ENCODE measurements around the gene ERICH2.
A peak's percentile ranks its signal among the peaks of the same experiment; 100 is the strongest.

The ERICH2 gene

GRCh38 chr2:170783549-170783948 lies 13.4 kb downstream of the ERICH2 start:
- no peaks in the 10 kb centered on the region for H3K4me1 ChIP-seq (ENCODE audit: control insufficient read depth, insufficient read depth, low read length)
- no peaks in the 10 kb centered on the region for H3K9me3 ChIP-seq (ENCODE audit: control insufficient read depth, insufficient read depth, low read length)
- no peak for DNase-seq (ENCODE audit: low read depth, low spot score)
- WGBS (ENCODE audit: insufficient coverage, insufficient read length), result no CpG with 5 or more reads among the region's 1 CpG
- no peak overlapping the region for H3K4me3 ChIP-seq (ENCODE audit: low read length)
- no peaks in the 10 kb centered on the region for H3K36me3 ChIP-seq (ENCODE audit: control insufficient read depth, insufficient read depth, low read length)
- H3K27ac ChIP-seq (ENCODE audit: low read length), result no peak overlapping the region
- H3K27me3 ChIP-seq (ENCODE audit: control insufficient read depth, insufficient read depth, low read length), result no peaks in the 10 kb centered on the region

- H3K27ac ChIP-seq (ENCODE audit: low read length), result no peak overlapping the region
- no peaks in the 10 kb centered on the region for H3K27me3 ChIP-seq (ENCODE audit: control insufficient read depth, insufficient read depth, low read length)
- H3K36me3 ChIP-seq (ENCODE audit: control insufficient read depth, insufficient read depth, low read length), result no peaks in the 10 kb centered on the region
- no peaks in the 10 kb centered on the region for H3K9me3 ChIP-seq (ENCODE audit: control insufficient read depth, insufficient read depth, low read length)
- H3K4me3 ChIP-seq (ENCODE audit: low read length), result no peak overlapping the region
- no peaks in the 10 kb centered on the region for H3K4me1 ChIP-seq (ENCODE audit: control insufficient read depth, insufficient read depth, low read length)
- no peak for DNase-seq (ENCODE audit: low read depth, low spot score)
Measured at GRCh38 chr2:170798996-170799395, 28.8 kb downstream of the ERICH2 start.

- no peaks in the 10 kb centered on the region for H3K4me1 ChIP-seq (ENCODE audit: control insufficient read depth, insufficient read depth, low read length)
- no peaks in the 10 kb centered on the region for H3K9me3 ChIP-seq (ENCODE audit: control insufficient read depth, insufficient read depth, low read length)
- no peak overlapping the region for H3K4me3 ChIP-seq (ENCODE audit: low read length)
- no peaks in the 10 kb centered on the region for H3K27me3 ChIP-seq (ENCODE audit: control insufficient read depth, insufficient read depth, low read length)
- H3K36me3 ChIP-seq (ENCODE audit: control insufficient read depth, insufficient read depth, low read length), result no peaks in the 10 kb centered on the region
- no CpG with 5 or more reads among the region's 2 CpGs for WGBS (ENCODE audit: insufficient coverage, insufficient read length)
- H3K27ac ChIP-seq (ENCODE audit: low read length), result no peak overlapping the region
- no peak for DNase-seq (ENCODE audit: low read depth, low spot score)
Measured at GRCh38 chr2:170806548-170806947, 36.4 kb downstream of the ERICH2 start.

DNA sequence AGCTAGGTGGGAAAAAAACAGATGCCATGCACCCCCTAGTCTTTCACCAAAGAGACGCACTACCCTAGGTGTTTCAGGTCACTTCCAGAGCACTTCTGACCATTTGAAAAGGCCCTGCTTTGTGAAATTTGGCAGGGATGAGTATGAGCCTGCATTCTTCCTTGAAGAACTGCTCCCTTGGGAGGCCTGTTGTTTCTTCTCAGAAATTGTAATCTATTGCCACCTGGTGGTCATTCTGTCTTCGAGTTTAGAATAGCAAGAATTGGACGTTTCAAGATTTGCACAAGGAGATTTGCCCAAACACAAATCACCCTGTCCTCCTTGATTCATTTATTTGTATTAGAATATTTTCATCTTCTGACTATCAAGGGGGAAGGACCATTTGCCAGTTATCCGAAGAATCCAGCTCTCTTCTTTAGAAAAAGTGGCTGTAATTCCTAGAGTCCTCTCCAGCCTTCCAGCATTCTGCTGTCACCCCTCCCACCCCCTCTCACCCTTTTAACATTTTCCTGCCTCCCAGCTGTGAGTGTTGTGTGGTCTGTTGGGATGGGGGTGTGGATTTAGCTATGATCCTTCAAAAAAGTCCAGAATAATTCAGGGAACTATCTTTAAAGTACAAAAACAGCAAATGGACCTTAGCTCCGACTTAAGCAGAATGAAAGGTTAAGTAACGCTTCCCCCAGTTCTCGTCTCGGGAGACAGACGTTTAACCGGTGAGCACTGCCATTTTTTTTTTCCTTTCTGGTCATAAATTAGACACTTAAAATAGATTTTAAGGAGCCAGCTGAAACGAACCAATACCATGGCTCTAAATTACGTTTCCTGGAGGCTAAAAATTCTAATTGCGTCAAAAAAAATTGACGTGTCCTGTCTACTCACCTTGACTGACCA lies 42.8 kb downstream of the ERICH2 start:
- H3K4me1 ChIP-seq (ENCODE audit: control insufficient read depth, insufficient read depth, low read length), result peaks cover 1% of the 10 kb centered on the region; the same call in 1 of the 2 replicates
- H3K36me3 ChIP-seq (ENCODE audit: control insufficient read depth, insufficient read depth, low read length), result no peaks in the 10 kb centered on the region
- no CpG with 5 or more reads among the region's 14 CpGs for WGBS (ENCODE audit: insufficient coverage, insufficient read length)
- peaks cover 34% of the 10 kb centered on the region for H3K27me3 ChIP-seq (ENCODE audit: control insufficient read depth, insufficient read depth, low read length)
- no peak for DNase-seq (ENCODE audit: low read depth, low spot score)
- H3K4me3 ChIP-seq (ENCODE audit: low read length), result no peak overlapping the region; the same call in 1 of the 2 replicates
- no peaks in the 10 kb centered on the region for H3K9me3 ChIP-seq (ENCODE audit: control insufficient read depth, insufficient read depth, low read length)
- no peak overlapping the region for H3K27ac ChIP-seq (ENCODE audit: low read length)

- no peaks in the 10 kb centered on the region for H3K36me3 ChIP-seq (ENCODE audit: control insufficient read depth, insufficient read depth, low read length)
- peaks cover 1% of the 10 kb centered on the region; the same call in 1 of the 2 replicates for H3K4me1 ChIP-seq (ENCODE audit: control insufficient read depth, insufficient read depth, low read length)
- no peak for DNase-seq (ENCODE audit: low read depth, low spot score)
- H3K9me3 ChIP-seq (ENCODE audit: control insufficient read depth, insufficient read depth, low read length), result no peaks in the 10 kb centered on the region
- peak overlapping the region; percentile 11; the same call in 1 of the 2 replicates for H3K4me3 ChIP-seq (ENCODE audit: low read length)
- no peak overlapping the region for H3K27ac ChIP-seq (ENCODE audit: low read length)
- no CpG with 5 or more reads among the region's 41 CpGs for WGBS (ENCODE audit: insufficient coverage, insufficient read length)
- H3K27me3 ChIP-seq (ENCODE audit: control insufficient read depth, insufficient read depth, low read length), result peaks cover 41% of the 10 kb centered on the region
Measured at GRCh38 chr2:170813611-170814532, 43.7 kb downstream of the ERICH2 start.

DNA sequence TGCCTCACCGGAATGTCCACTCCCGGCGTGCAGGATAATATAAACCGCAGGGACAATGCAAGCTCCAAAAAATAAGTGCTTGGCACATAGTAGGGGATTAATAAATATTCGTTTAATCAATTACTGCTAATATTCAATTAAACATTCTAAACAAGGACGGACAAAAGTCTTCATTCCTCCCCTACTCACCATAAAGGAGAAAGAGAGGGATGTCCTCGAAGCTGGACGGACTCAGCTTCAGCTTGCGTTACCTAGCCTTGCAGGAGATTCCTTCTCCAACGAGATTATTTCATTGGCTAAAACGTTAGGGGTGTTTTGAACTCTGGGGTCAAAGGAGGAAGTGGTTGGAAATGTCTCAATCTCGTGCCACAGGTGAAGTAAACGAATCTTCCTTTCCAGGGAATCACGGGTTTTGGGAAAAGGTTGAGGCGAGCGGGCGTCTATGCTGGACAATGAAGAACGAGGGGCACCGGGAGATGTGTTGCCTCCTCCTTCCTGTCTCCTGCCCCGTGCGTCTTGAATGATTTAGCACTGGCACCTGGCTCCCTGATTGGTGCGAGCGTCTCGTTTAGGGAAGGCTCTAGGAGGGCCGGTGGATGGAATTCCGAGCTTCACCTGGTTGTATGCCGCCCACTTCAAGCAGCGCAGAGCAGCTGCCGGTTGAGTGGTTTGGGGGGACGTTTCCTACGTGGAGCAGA lies 44.5 kb downstream of the ERICH2 start:
- H3K27ac ChIP-seq (ENCODE audit: low read length), result no peak overlapping the region
- WGBS (ENCODE audit: insufficient coverage, insufficient read length), result no CpG with 5 or more reads among the region's 31 CpGs

DNA sequence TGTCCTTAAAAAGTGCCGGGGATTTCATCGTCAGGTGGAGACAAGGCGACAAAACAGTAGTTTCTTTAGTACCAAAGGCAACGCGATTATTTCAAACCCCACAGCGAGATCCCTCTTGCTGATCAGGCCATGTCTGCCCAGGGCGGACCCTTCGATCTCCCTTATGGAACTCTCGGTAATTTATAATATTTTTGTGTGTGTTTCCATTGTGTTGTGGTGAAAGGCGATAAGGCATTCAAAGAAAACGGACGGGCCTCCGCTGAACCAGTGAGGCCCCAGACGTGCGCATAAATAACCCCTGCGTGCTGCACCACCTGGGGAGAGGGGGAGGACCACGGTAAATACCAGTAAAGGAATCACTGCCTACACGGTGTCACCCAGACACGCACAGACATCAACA lies 45.1 kb downstream of the ERICH2 start:
- Histone ChIP-seq H3K4me3 (ENCODE audit: low read length) (peak overlapping the region; percentile 13; the same call in 1 of the 2 replicates), H3K27ac (ENCODE audit: low read length) (no peak overlapping the region), H3K9me3 (ENCODE audit: control insufficient read depth, insufficient read depth, low read length) (no peaks in the 10 kb centered on the region), H3K4me1 (ENCODE audit: control insufficient read depth, insufficient read depth, low read length) (peaks cover 1% of the 10 kb centered on the region), H3K27me3 (ENCODE audit: control insufficient read depth, insufficient read depth, low read length) (peaks cover 54% of the 10 kb centered on the region), H3K36me3 (ENCODE audit: control insufficient read depth, insufficient read depth, low read length) (no peaks in the 10 kb centered on the region)
- no peak for DNase-seq (ENCODE audit: low read depth, low spot score)
- WGBS (ENCODE audit: insufficient coverage, insufficient read length), result no CpG with 5 or more reads among the region's 19 CpGs

More for the DNA sequence above, 44.5 kb downstream of the ERICH2 start:
- H3K9me3 ChIP-seq (ENCODE audit: control insufficient read depth, insufficient read depth, low read length), result no peaks in the 10 kb centered on the region
- peak overlapping the region; percentile 13; the same call in 1 of the 2 replicates for H3K4me3 ChIP-seq (ENCODE audit: low read length)
- no peak for DNase-seq (ENCODE audit: low read depth, low spot score)
- H3K27me3 ChIP-seq (ENCODE audit: control insufficient read depth, insufficient read depth, low read length), result peaks cover 49% of the 10 kb centered on the region
- no peaks in the 10 kb centered on the region for H3K36me3 ChIP-seq (ENCODE audit: control insufficient read depth, insufficient read depth, low read length)
- H3K4me1 ChIP-seq (ENCODE audit: control insufficient read depth, insufficient read depth, low read length), result peaks cover 1% of the 10 kb centered on the region

- no peak for DNase-seq (ENCODE audit: low read depth, low spot score)
- Histone ChIP-seq H3K4me1 (ENCODE audit: control insufficient read depth, insufficient read depth, low read length) (peaks cover 3% of the 10 kb centered on the region), H3K4me3 (ENCODE audit: low read length) (peak overlapping the region; percentile 22; the same call in 1 of the 2 replicates), H3K27ac (ENCODE audit: low read length) (no peak overlapping the region), H3K9me3 (ENCODE audit: control insufficient read depth, insufficient read depth, low read length) (no peaks in the 10 kb centered on the region), H3K36me3 (ENCODE audit: control insufficient read depth, insufficient read depth, low read length) (no peaks in the 10 kb centered on the region), H3K27me3 (ENCODE audit: control insufficient read depth, insufficient read depth, low read length) (peaks cover 60% of the 10 kb centered on the region)
- no CpG with 5 or more reads among the region's 52 CpGs for WGBS (ENCODE audit: insufficient coverage, insufficient read length)
Measured at GRCh38 chr2:170815746-170816503, 45.7 kb downstream of the ERICH2 start.

DNA sequence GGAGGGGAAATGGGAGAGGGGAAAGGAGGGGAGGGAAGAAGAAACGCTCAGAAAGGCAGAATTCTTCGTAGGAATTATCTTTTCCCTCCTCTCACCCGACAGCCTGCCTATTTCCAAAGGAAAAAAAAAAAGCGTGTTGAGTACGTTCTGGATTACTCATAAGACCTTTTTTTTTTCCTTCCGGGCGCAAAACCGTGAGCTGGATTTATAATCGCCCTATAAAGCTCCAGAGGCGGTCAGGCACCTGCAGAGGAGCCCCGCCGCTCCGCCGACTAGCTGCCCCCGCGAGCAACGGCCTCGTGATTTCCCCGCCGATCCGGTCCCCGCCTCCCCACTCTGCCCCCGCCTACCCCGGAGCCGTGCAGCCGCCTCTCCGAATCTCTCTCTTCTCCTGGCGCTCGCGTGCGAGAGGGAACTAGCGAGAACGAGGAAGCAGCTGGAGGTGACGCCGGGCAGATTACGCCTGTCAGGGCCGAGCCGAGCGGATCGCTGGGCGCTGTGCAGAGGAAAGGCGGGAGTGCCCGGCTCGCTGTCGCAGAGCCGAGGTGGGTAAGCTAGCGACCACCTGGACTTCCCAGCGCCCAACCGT lies 46.4 kb downstream of the ERICH2 start, which contains the start of gene GAD1:
GAD1 (plus strand) TSS at position 384 of the 589 bp plus-strand sequence. CDS start 1,705 bp downstream, outside the sequence.
- H3K27ac ChIP-seq (ENCODE audit: low read length), result no peak within 1 kb of the TSS
- no peaks in the 10 kb centered on the region for H3K9me3 ChIP-seq (ENCODE audit: control insufficient read depth, insufficient read depth, low read length)
- peak within 1 kb of the TSS; percentile 29; the same call in 1 of the 2 replicates for H3K4me3 ChIP-seq (ENCODE audit: low read length)
- DNase-seq (ENCODE audit: low read depth, low spot score), result no peak
- peaks cover 67% of the 10 kb centered on the region for H3K27me3 ChIP-seq (ENCODE audit: control insufficient read depth, insufficient read depth, low read length)
- peaks cover 6% of the 10 kb centered on the region for H3K4me1 ChIP-seq (ENCODE audit: control insufficient read depth, insufficient read depth, low read length)
- WGBS (ENCODE audit: insufficient coverage, insufficient read length), result no CpG with 5 or more reads among the region's 49 CpGs
- H3K36me3 ChIP-seq (ENCODE audit: control insufficient read depth, insufficient read depth, low read length), result no peaks in the 10 kb centered on the region

Measured in iPS DF 6.9 (cell line).